Caco-2 (cell line): Measurements from ENCODE around the gene SH3BP1. TPM values are rescaled to one million over a fixed set of nuclear protein-coding genes. Genes with fewer than 3 reads are reported as not detected.

Experiments
- BruUV-seq: library from RNA; stranded (reverse); fragments of 400-500 nt; replicated peaks from 2 replicates; lab custom pipeline; 2021; lab: Mats Ljungman, UMichigan
- CTCF ChIA-PET: fragments of 300-600 bp; sonication (Branson Sonifier 250); formaldehyde crosslinking; loops from one replicate; lab custom pipeline; 2022; ENCODE audit warnings: antibody characterized with exemption; lab: Charles Lee
- POLR2A ChIA-PET: fragments of 300-600 bp; sonication (Branson Sonifier 250); formaldehyde crosslinking; loops from one replicate; lab custom pipeline; 2022; ENCODE audit warnings: antibody characterized with exemption; lab: Charles Lee
- DNase-seq, 2 experiments: peaks; one replicate each; pipeline versions ENCODE4 v3.0.0 to v3.0.0-alpha.2; 2020 to 2022
- H3K27me3 ChIP-seq: replicated peaks from 2 replicates; pipeline ENCODE4 v1.6.0; 2011; ENCODE audit warnings: low read length; ENCODE audit not compliant: control insufficient read depth, insufficient read depth
- H3K36me3 ChIP-seq: 2 replicates; pipeline ENCODE4 v1.5.1; 2011; ENCODE audit warnings: low read length; ENCODE audit not compliant: control insufficient read depth, insufficient read depth
- H3K4me1 ChIP-seq: fragments of 250-450 bp; sonication (Bioruptor Pico); 2 replicates; pipeline ENCODE4 v1.5.1; 2020; ENCODE audit warnings: mild to moderate bottlenecking
- H3K4me3 ChIP-seq: 2 replicates; pipeline ENCODE4 v1.5.1; 2011; ENCODE audit warnings: low read depth, mild to moderate bottlenecking, control low read depth, low read length
- H3K9me3 ChIP-seq: fragments of 250-450 bp; sonication (Bioruptor Pico); 2 replicates; pipeline ENCODE4 v1.5.1; 2020; ENCODE audit warnings: mild to moderate bottlenecking, moderate library complexity
- H3K27ac Mint-ChIP-seq: one replicate; pipeline ENCODE4 v1.8.0; 2022; ENCODE audit warnings: mixed read lengths; ENCODE audit not compliant: unreplicated experiment
- H3K27me3 Mint-ChIP-seq: one replicate; pipeline ENCODE4 v1.8.0; 2022; ENCODE audit warnings: mixed read lengths; ENCODE audit not compliant: insufficient read depth, unreplicated experiment
- H3K36me3 Mint-ChIP-seq: one replicate; pipeline ENCODE4 v1.8.0; 2022; ENCODE audit warnings: mild to moderate bottlenecking, mixed read lengths; ENCODE audit not compliant: insufficient read depth, unreplicated experiment
- H3K4me1 Mint-ChIP-seq: one replicate; pipeline ENCODE4 v1.8.0; 2022; ENCODE audit warnings: low read depth, mixed read lengths; ENCODE audit not compliant: unreplicated experiment
- H3K4me3 Mint-ChIP-seq: one replicate; pipeline ENCODE4 v1.8.0; 2022; ENCODE audit warnings: mild to moderate bottlenecking, moderate library complexity, mixed read lengths; ENCODE audit not compliant: unreplicated experiment
- H3K9me3 Mint-ChIP-seq: one replicate; pipeline ENCODE4 v1.8.0; 2022; ENCODE audit warnings: mixed read lengths; ENCODE audit not compliant: unreplicated experiment
- intact Hi-C: fragments of 100-400 bp; cut with micrococcal nuclease; formaldehyde crosslinking; loops from one replicate; pipeline ENCODE4 v1.10.0; 2022; ENCODE audit not compliant: unreplicated experiment
- total RNA-seq: library from RNA; stranded (reverse); gene quantifications from 2 replicates; pipeline ENCODE4 v1.2.3, GENCODE V29; 2022
- TF ChIP-seq, protein P1 (sequence below), 2 experiments: fragments of 200-600 bp in 1 of 2; IDR thresholded peaks; 1 replicate in 1 of 2; 2 replicates in 1 of 2; pipeline versions ENCODE4 v1.5.1 to v1.8.0; 2011 to 2022; ENCODE audit warnings: antibody characterized with exemption in 1 of 2, control low read depth in 1 of 2, inconsistent platforms in 1 of 2, low read depth in 1 of 2, low read length in 1 of 2, mild to moderate bottlenecking in 1 of 2, moderate library complexity in 1 of 2; ENCODE audit not compliant: insufficient read depth in 1 of 2, severe bottlenecking in 1 of 2, unreplicated experiment in 1 of 2

Gene SH3BP1
- total RNA-seq, 1 experiment from 2014 or later: 19.8 TPM

DNA sequence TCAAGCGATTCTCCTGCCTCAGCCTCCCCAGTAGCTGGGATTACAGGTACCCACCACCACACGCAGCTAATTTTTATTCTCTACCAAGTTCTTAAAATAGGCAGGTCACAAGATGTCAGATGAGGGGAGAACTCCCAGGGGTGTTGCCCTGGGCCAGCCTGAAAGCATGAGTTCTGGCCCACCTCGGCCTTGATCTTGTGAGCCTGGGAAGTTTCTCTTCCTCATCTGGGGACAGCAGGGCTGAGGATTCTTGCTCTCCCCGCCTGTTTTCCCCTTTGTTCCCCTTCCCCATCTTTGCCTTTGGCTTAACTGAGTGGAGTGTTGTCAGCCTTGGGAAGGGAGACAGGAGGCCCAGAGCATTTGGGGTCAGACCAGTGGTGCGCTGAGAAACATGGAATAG is 22.6 kb downstream of the SH3BP1 start:
- Mint-ChIP-seq H3K4me1 (peaks cover 19% of the 10 kb centered on the region), H3K36me3 (peaks cover 39% of the 10 kb centered on the region), H3K27ac (no peak overlapping the region), H3K4me3 (no peak overlapping the region), H3K27me3 (no peaks in the 10 kb centered on the region), H3K9me3 (no peaks in the 10 kb centered on the region)
- Histone ChIP-seq H3K4me3 (no peak overlapping the region), H3K9me3 (no peaks in the 10 kb centered on the region), H3K36me3 (no peaks in the 10 kb centered on the region; the same call in 1 of the 2 replicates), H3K4me1 (peaks cover 18% of the 10 kb centered on the region), H3K27me3 (no peaks in the 10 kb centered on the region)
- intact Hi-C loops: no loop called here
- TF ChIP-seq, protein P1, sequence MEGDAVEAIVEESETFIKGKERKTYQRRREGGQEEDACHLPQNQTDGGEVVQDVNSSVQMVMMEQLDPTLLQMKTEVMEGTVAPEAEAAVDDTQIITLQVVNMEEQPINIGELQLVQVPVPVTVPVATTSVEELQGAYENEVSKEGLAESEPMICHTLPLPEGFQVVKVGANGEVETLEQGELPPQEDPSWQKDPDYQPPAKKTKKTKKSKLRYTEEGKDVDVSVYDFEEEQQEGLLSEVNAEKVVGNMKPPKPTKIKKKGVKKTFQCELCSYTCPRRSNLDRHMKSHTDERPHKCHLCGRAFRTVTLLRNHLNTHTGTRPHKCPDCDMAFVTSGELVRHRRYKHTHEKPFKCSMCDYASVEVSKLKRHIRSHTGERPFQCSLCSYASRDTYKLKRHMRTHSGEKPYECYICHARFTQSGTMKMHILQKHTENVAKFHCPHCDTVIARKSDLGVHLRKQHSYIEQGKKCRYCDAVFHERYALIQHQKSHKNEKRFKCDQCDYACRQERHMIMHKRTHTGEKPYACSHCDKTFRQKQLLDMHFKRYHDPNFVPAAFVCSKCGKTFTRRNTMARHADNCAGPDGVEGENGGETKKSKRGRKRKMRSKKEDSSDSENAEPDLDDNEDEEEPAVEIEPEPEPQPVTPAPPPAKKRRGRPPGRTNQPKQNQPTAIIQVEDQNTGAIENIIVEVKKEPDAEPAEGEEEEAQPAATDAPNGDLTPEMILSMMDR (IDR thresholded peaks at IDR 0.05; ENCODE audit: insufficient read depth in 1 of 2, low read depth in 1 of 2, low read length in 1 of 2, severe bottlenecking in 1 of 2, unreplicated experiment in 1 of 2): no peak
- CTCF ChIA-PET: interaction anchor here (0.5 to 1.4 kb wide), 6 partner anchors 9 to 1548 kb away, joined by 3 to 6 read pairs (median 6); no protein-coding TSS in a partner anchor
- DNase-seq: no peak
- POLR2A ChIA-PET: no interaction called here
- BruUV-seq: no TSS peak

DNA sequence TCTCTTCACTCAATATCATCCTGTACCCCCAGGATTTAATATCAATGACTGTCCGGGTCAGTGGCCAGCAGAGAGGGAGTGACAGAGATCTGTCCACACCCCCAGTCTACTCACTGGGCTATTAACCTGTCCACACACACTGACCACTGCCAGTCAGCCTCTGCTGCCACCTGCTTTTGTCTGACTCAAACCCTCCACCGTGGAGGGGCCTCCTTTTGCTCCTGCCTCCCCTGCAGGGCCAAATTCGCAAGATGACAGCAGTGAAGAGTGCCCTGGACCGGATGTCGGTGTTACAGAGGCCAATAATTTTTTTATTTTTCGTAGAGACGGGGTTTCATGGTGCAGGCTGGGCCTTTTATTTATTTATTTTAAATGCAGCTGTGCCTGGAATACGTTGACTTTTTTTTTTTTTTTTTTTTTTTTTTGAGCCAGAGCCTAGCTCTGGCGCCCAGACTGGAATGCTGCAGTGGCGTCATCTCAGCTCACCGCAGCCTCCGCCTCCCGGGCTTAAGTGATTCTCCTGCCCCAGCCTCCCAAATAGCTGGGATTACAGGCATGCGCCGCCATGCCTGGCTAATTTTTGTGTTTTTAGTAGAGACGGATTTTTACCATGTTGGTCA is 24.2 kb downstream of the SH3BP1 start:
- Mint-ChIP-seq H3K4me3 (no peak overlapping the region), H3K27me3 (no peaks in the 10 kb centered on the region), H3K4me1 (peaks cover 14% of the 10 kb centered on the region), H3K27ac (no peak overlapping the region), H3K9me3 (no peaks in the 10 kb centered on the region), H3K36me3 (peaks cover 43% of the 10 kb centered on the region)
- Histone ChIP-seq H3K27me3 (no peaks in the 10 kb centered on the region), H3K4me1 (peaks cover 14% of the 10 kb centered on the region; the same call in 1 of the 2 replicates), H3K4me3 (no peak overlapping the region), H3K36me3 (no peaks in the 10 kb centered on the region; the same call in 1 of the 2 replicates), H3K9me3 (no peaks in the 10 kb centered on the region)
- no peak for DNase-seq
- CTCF ChIA-PET: interaction anchor here (0.7 to 1.1 kb wide), 2 partner anchors 20 to 347 kb away, joined by 3 read pairs; no protein-coding TSS in a partner anchor
- POLR2A ChIA-PET: no interaction called here
- TF ChIP-seq, protein P1 (IDR thresholded peaks at IDR 0.05; ENCODE audit: insufficient read depth in 1 of 2, low read depth in 1 of 2, low read length in 1 of 2, severe bottlenecking in 1 of 2, unreplicated experiment in 1 of 2): no peak
- BruUV-seq: no TSS peak
- intact Hi-C loops: no loop called here

DNA sequence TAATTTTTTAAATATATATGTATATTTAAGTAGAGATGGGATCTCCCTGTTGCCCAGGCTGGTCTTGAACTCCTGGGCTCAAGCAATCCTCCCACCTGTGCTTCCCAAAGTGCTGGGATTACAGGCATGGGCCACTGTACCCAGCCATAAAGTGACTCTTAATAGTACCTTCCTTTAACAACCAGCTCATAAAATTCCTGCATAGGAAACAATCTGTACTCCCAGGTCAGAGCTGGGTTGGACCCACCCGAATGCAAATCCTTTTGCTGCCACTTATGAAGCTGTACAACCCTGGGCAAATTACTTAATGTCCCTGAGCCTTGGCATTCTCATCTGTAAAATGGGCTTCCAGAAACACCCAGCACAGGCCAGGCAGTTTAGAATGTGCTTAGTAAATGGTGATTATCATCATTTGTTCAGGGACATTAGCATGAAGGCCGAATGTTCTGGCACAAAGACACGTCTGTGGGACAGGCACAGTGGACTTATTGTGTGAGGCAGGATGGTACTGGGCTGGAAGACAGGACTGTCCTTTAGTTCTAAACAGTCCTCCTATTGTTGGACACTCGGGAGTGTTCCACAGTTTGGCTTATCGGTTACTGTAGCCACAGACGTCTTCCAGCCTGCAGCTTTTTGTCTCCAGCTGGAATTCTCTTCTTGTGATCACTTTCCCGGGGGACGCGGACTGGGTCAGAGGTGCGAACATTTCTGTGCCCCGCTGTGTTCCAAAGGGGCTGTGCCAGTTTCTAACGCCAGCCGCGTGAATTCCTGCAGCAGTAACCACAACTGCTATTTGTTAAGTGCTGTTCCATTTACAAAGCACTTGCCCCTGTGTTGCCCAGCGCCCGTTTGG is 25.0 kb downstream of the SH3BP1 start:
- no peak overlapping the region for H3K4me3 Mint-ChIP-seq
- H3K4me1 ChIP-seq: peaks cover 14% of the 10 kb centered on the region; the same call in 1 of the 2 replicates
- no peaks in the 10 kb centered on the region for H3K9me3 Mint-ChIP-seq
- BruUV-seq: no TSS peak
- H3K27me3 Mint-ChIP-seq: no peaks in the 10 kb centered on the region
- peaks cover 11% of the 10 kb centered on the region for H3K4me1 Mint-ChIP-seq
- no peaks in the 10 kb centered on the region for H3K9me3 ChIP-seq
- no peaks in the 10 kb centered on the region; the same call in 1 of the 2 replicates for H3K36me3 ChIP-seq
- TF ChIP-seq, protein P1 (IDR thresholded peaks at IDR 0.05; ENCODE audit: insufficient read depth in 1 of 2, low read depth in 1 of 2, low read length in 1 of 2, severe bottlenecking in 1 of 2, unreplicated experiment in 1 of 2): no peak
- POLR2A ChIA-PET: no interaction called here
- peaks cover 47% of the 10 kb centered on the region for H3K36me3 Mint-ChIP-seq
- no peak overlapping the region for H3K4me3 ChIP-seq
- no peak overlapping the region for H3K27ac Mint-ChIP-seq
- DNase-seq: no peak
- H3K27me3 ChIP-seq: no peaks in the 10 kb centered on the region
- intact Hi-C loops: no loop called here
- CTCF ChIA-PET: interaction anchor here (0.7 to 1.1 kb wide), 2 partner anchors 21 to 348 kb away, joined by 3 read pairs; no protein-coding TSS in a partner anchor
